GM23338 (cell line): ENCODE data around the gene CDC45. TPM values are rescaled to one million over a fixed set of nuclear protein-coding genes. Genes with fewer than 3 reads are reported as not detected.

Source experiments
- ATAC-seq: fragments of 200-7000 bp; cut with Tn5 transposase; 3 replicates; pipeline ENCODE4 v1.9.1; 2020
- DNase-seq: peaks from one replicate; pipeline ENCODE4 v3.0.0-alpha.2; 2015; ENCODE audit warnings: low spot score
- H2AFZ ChIP-seq: fragments of 200-600 bp; sonication (generic); 2 replicates; pipeline ENCODE4 v1.8.0; 2016; ENCODE audit warnings: antibody characterized with exemption, mild to moderate bottlenecking, moderate library complexity
- H3F3A ChIP-seq: fragments of 200-600 bp; sonication (generic); replicated peaks from 2 replicates; pipeline ENCODE4 v1.8.0; 2017; ENCODE audit warnings: antibody characterized with exemption, mixed run types, low read depth
- H3K27ac ChIP-seq: fragments of 200-600 bp; sonication (generic); 2 replicates; pipeline ENCODE4 v1.6.1; 2016; ENCODE audit warnings: low read depth
- H3K27me3 ChIP-seq: fragments of 200-600 bp; sonication (generic); 2 replicates; pipeline ENCODE4 v1.8.0; 2016; ENCODE audit warnings: mild to moderate bottlenecking, mixed run types, moderate library complexity; ENCODE audit not compliant: insufficient read depth
- H3K36me3 ChIP-seq: fragments of 200-600 bp; sonication (generic); 2 replicates; pipeline ENCODE4 v1.8.0; 2016; ENCODE audit warnings: mild to moderate bottlenecking; ENCODE audit not compliant: insufficient read depth
- H3K4me1 ChIP-seq: fragments of 200-600 bp; sonication (generic); 2 replicates; pipeline ENCODE4 v1.8.0; 2016; ENCODE audit warnings: mild to moderate bottlenecking, moderate library complexity; ENCODE audit not compliant: insufficient read depth
- H3K4me2 ChIP-seq: fragments of 200-600 bp; sonication (generic); 2 replicates; pipeline ENCODE4 v1.7.1; 2017; ENCODE audit warnings: mixed run types
- H3K4me3 ChIP-seq: fragments of 200-600 bp; sonication (generic); 2 replicates; pipeline ENCODE4 v1.6.1; 2016; ENCODE audit warnings: mixed run types
- H3K79me2 ChIP-seq: fragments of 200-600 bp; sonication (generic); replicated peaks from 2 replicates; pipeline ENCODE4 v1.8.0; 2017; ENCODE audit warnings: mild to moderate bottlenecking; ENCODE audit not compliant: insufficient read depth
- H3K9me2 ChIP-seq: fragments of 200-600 bp; sonication (generic); 2 replicates; pipeline ENCODE4 v1.8.0; 2017; ENCODE audit not compliant: insufficient read depth
- H4K20me1 ChIP-seq: fragments of 200-600 bp; sonication (generic); replicated peaks from 2 replicates; pipeline ENCODE4 v1.8.0; 2017; ENCODE audit warnings: mild to moderate bottlenecking; ENCODE audit not compliant: insufficient read depth
- H3K27ac Mint-ChIP-seq: 2 replicates; pipeline ENCODE4 v1.8.0; 2020; ENCODE audit warnings: inconsistent platforms, mild to moderate bottlenecking, moderate library complexity, mixed read lengths
- H3K27me3 Mint-ChIP-seq: 3 replicates; pipeline ENCODE4 v1.8.0; 2022; ENCODE audit warnings: low read depth, mild to moderate bottlenecking, moderate library complexity, mixed read lengths, inconsistent platforms; ENCODE audit not compliant: insufficient read depth, poor library complexity
- H3K36me3 Mint-ChIP-seq: 3 replicates; pipeline ENCODE4 v1.8.0; 2021; ENCODE audit warnings: low read depth, mild to moderate bottlenecking, inconsistent platforms, moderate library complexity, mixed read lengths
- H3K4me1 Mint-ChIP-seq: 3 replicates; pipeline ENCODE4 v1.8.0; 2020; ENCODE audit warnings: mild to moderate bottlenecking, inconsistent platforms, mixed read lengths
- H3K4me3 Mint-ChIP-seq: 3 replicates; pipeline ENCODE4 v1.8.0; 2021; ENCODE audit warnings: moderate library complexity, mild to moderate bottlenecking, inconsistent platforms, mixed read lengths
- H3K9me3 Mint-ChIP-seq: 3 replicates; pipeline ENCODE4 v1.8.0; 2020; ENCODE audit warnings: moderate library complexity, mild to moderate bottlenecking, inconsistent platforms, mixed read lengths
- CREB1 ChIP-seq: fragments of 250-450 bp; sonication (Bioruptor Pico); IDR thresholded peaks from 2 replicates; pipeline ENCODE4 v1.5.0; 2020; ENCODE audit warnings: low read depth, mild to moderate bottlenecking, moderate library complexity
- CTCF ChIP-seq, 2 experiments: fragments of 200-600 bp in 1 of 2; sonication (generic) in 1 of 2; conservative IDR thresholded peaks; 2 replicates each; pipeline versions ENCODE4 v1.5.1 to v1.6.1; 2016 to 2017; ENCODE audit warnings: antibody characterized with exemption in 2 of 2, low read depth in 2 of 2, mild to moderate bottlenecking in 2 of 2, moderate library complexity in 1 of 2
- ETS1 ChIP-seq: IDR thresholded peaks from 2 replicates; pipeline ENCODE4 v1.6.1; 2016; ENCODE audit warnings: antibody characterized with exemption
- EZH2 ChIP-seq: fragments of 200-600 bp; sonication (generic); IDR thresholded peaks from one replicate; pipeline ENCODE4 v1.8.0; 2017; ENCODE audit warnings: antibody characterized with exemption, mild to moderate bottlenecking, low read depth; ENCODE audit not compliant: unreplicated experiment
- JUNB ChIP-seq: IDR thresholded peaks from one replicate; pipeline ENCODE4 v1.6.1; 2016; ENCODE audit warnings: antibody characterized with exemption; ENCODE audit not compliant: unreplicated experiment
- NANOG ChIP-seq: IDR thresholded peaks from 2 replicates; pipeline ENCODE4 v1.6.1; 2016; ENCODE audit warnings: antibody characterized with exemption, borderline replicate concordance
- POLR2AphosphoS5 ChIP-seq: IDR thresholded peaks from 2 replicates; pipeline ENCODE4 v1.6.1; 2016; ENCODE audit warnings: antibody characterized with exemption, low read depth
- REST ChIP-seq: IDR thresholded peaks from one replicate; pipeline ENCODE4 v1.6.1; 2018; ENCODE audit warnings: antibody characterized with exemption; ENCODE audit not compliant: unreplicated experiment
- STAT1 ChIP-seq: IDR thresholded peaks from one replicate; pipeline ENCODE4 v1.6.1; 2016; ENCODE audit warnings: antibody characterized with exemption; ENCODE audit not compliant: unreplicated experiment
- ZNF114 ChIP-seq: fragments of 250-450 bp; sonication (Bioruptor Pico); IDR thresholded peaks from 2 replicates; pipeline ENCODE4 v1.5.0; 2020; ENCODE audit warnings: mild to moderate bottlenecking, moderate library complexity
- ZNF331 ChIP-seq: fragments of 250-450 bp; sonication (Bioruptor Pico); IDR thresholded peaks from 2 replicates; pipeline ENCODE4 v1.5.0; 2020; ENCODE audit warnings: low read depth, mild to moderate bottlenecking, moderate library complexity
- polyA plus RNA-seq: library from polyadenylated mRNA; unstranded; fragments of >200 nt; fragmentation: Nextera tagmentation; extraction: Ambion mirVana; gene quantifications from 2 replicates; pipeline ENCODE4 v1.2.1, GENCODE V29; 2016
- total RNA-seq: library from RNA; depleted of rRNA; stranded (reverse); fragments of >200 nt; shearing (Covaris generic); gene quantifications from 2 replicates; pipeline ENCODE4 v1.2.3, GENCODE V29; 2014

Gene CDC45
- total and polyA plus RNA-seq, 2 experiments from 2014 or later = 29.0 to 30.3 TPM

GRCh38 chr22:19455033-19455432, 24.7 kb upstream of the CDC45 start:
- H3K27ac Mint-ChIP-seq = no peak overlapping the region
- H3K4me3 Mint-ChIP-seq = no peak overlapping the region
- Histone ChIP-seq H3K27ac (no peak overlapping the region), H3K4me2 (no peak overlapping the region), H3K4me3 (no peak overlapping the region), H3K9me2 (no peaks in the 10 kb centered on the region), H3K27me3 (no peaks in the 10 kb centered on the region), H3K4me1 (no peaks in the 10 kb centered on the region), H2AFZ (no peak overlapping the region), H4K20me1 (peaks cover 10% of the 10 kb centered on the region), H3K79me2 (no peaks in the 10 kb centered on the region; the same call in 1 of the 2 replicates), H3K36me3 (peaks cover 38% of the 10 kb centered on the region), H3F3A (0 out of 2 replicates have a peak, but pooled peaks cover 9% of the 10 kb centered on the region)
- no peak for ATAC-seq
- no peaks in the 10 kb centered on the region for H3K9me3 Mint-ChIP-seq
- no peak for DNase-seq
- H3K4me1 Mint-ChIP-seq = peaks cover 7% of the 10 kb centered on the region
- peaks cover 79% of the 10 kb centered on the region for H3K36me3 Mint-ChIP-seq
- H3K27me3 Mint-ChIP-seq = peaks cover 2% of the 10 kb centered on the region
- TF ChIP-seq NANOG (no peak), EZH2 (no peak), ZNF114 (CRISPR knock-in tag) (no peak), ETS1 (no peak), ZNF331 (CRISPR knock-in tag) (no peak), POLR2AphosphoS5 (no peak)

GRCh38 chr22:19455585-19456370, 23.9 kb upstream of the CDC45 start:
- peaks cover 7% of the 10 kb centered on the region for H3K4me1 Mint-ChIP-seq
- Histone ChIP-seq H2AFZ (no peak overlapping the region), H4K20me1 (peaks cover 10% of the 10 kb centered on the region), H3K79me2 (no peaks in the 10 kb centered on the region; the same call in 1 of the 2 replicates), H3K27ac (no peak overlapping the region), H3K4me3 (no peak overlapping the region), H3K9me2 (no peaks in the 10 kb centered on the region), H3K36me3 (peaks cover 38% of the 10 kb centered on the region), H3K4me2 (no peak overlapping the region), H3K27me3 (no peaks in the 10 kb centered on the region), H3F3A (0 out of 2 replicates have a peak, but pooled peaks cover 3% of the 10 kb centered on the region), H3K4me1 (no peaks in the 10 kb centered on the region)
- H3K27me3 Mint-ChIP-seq = peaks cover 2% of the 10 kb centered on the region
- H3K36me3 Mint-ChIP-seq = peaks cover 76% of the 10 kb centered on the region
- DNase-seq (no peak), ATAC-seq (no peak)
- no peak overlapping the region for H3K4me3 Mint-ChIP-seq
- no peaks in the 10 kb centered on the region for H3K9me3 Mint-ChIP-seq
- H3K27ac Mint-ChIP-seq = no peak overlapping the region
- TF ChIP-seq CREB1 (CRISPR knock-in tag) (no peak), JUNB (no peak), REST (no peak), CTCF (conservative IDR thresholded peaks at IDR 0.05; ENCODE audit: low read depth in 2 of 2) (no peak), EZH2 (no peak), ZNF114 (CRISPR knock-in tag) (no peak), NANOG (no peak), ETS1 (no peak), POLR2AphosphoS5 (no peak), ZNF331 (CRISPR knock-in tag) (no peak), STAT1 (no peak)
